BJ (cell line): ENCODE data around the gene FAM98B. TPM values are rescaled to one million over a fixed set of nuclear protein-coding genes. Genes with fewer than 3 reads are reported as not detected.

ENCODE experiments used
- CTCF ChIA-PET: fragments of 350-600 bp; formaldehyde crosslinking; extraction: SDS; loops from one replicate; lab custom pipeline; 2021; ENCODE audit warnings: antibody characterized with exemption, inconsistent platforms; lab: Yijun Ruan, JAX
- POLR2A ChIA-PET: fragments of 300-600 bp; sonication (Branson Sonifier 250); formaldehyde crosslinking; extraction: SDS; loops from one replicate; lab custom pipeline; 2021; ENCODE audit warnings: antibody characterized with exemption; lab: Charles Lee
- DNase-seq: peaks from one replicate; pipeline ENCODE4 v3.0.0-alpha.2; 2011; ENCODE audit warnings: low read depth
- H3K27me3 ChIP-seq: 2 replicates; pipeline ENCODE4 v1.6.0; 2011; ENCODE audit warnings: low read length; ENCODE audit not compliant: control insufficient read depth, insufficient read depth
- H3K36me3 ChIP-seq: 2 replicates; pipeline ENCODE4 v1.5.1; 2011; ENCODE audit warnings: low read length; ENCODE audit not compliant: control insufficient read depth, insufficient read depth
- H3K4me3 ChIP-seq: 2 replicates; pipeline ENCODE4 v1.5.1; 2011; ENCODE audit warnings: low read depth, mild to moderate bottlenecking, control low read depth, low read length
- CTCF ChIP-seq: IDR thresholded peaks from 2 replicates; pipeline ENCODE4 v1.5.1; 2011; ENCODE audit warnings: low read depth, mild to moderate bottlenecking, control low read depth, inconsistent platforms, low read length, moderate library complexity; ENCODE audit not compliant: insufficient read depth
- polyA minus RNA-seq: library from RNA; depleted of rRNA, polyadenylated mRNA; stranded (reverse); fragments of >200 nt; gene quantifications from 2 replicates; pipeline ENCODE4 v1.2.3, GENCODE V29; 2011; rRNA and poly(A)+ RNA removed
- polyA plus RNA-seq: library from polyadenylated mRNA; depleted of rRNA; stranded (reverse); fragments of >200 nt; gene quantifications from 2 replicates; pipeline ENCODE4 v1.2.3, GENCODE V29; 2011; rRNA removed

FAM98B gene
- 4.9 and 8.1 TPM in 2 replicates for polyA plus RNA-seq
- polyA minus RNA-seq = 2.0 and 3.9 TPM in 2 replicates

DNA sequence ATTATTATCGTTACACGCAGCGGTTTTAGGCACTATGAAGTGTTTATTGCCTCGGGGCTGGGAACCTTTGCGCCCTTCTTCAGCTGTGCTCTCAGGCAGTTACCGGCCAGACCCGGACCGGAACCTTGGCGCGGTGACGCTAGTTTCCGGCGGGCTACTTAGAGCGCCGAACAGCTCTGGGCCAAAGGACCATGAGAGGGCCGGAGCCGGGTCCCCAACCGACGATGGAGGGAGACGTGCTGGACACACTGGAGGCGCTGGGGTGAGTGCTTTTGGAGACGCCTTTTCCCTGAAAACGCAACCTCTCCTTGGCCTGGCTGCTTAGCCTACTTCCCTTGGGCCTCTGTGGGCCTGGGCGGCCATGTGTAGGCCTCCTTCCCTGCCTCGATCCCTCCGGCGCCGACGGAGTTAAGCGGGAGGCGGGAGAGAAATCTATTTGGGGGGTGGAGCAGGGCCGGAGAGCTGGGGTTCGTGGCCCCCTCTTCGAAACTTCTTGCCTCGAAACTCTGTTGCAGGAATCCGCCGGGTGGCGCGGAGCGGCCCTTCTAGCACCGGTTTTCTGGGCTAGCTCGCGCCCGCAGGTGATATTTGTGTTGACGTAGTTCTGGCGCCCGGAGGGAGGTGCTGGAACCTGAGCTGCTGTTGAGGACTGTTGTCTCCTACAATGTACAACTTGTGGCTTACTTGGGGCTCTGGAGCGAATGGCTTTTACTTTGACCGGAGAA is at the start of gene FAM98B:
TSS of gene FAM98B (plus strand) at position 157 of the 725 bp plus-strand sequence. CDS start at position 192, 35 bp downstream.
- TF ChIP-seq CTCF = peak; percentile 14; the same call in 1 of the 2 replicates

GRCh38 chr15:38406436-38406835 is 47.5 kb upstream of the FAM98B start:
- H3K36me3 ChIP-seq = no peaks in the 10 kb centered on the region
- POLR2A ChIA-PET = no interaction called here
- no peak for TF ChIP-seq CTCF
- peaks cover 4% of the 10 kb centered on the region for H3K27me3 ChIP-seq
- CTCF ChIA-PET = interaction anchor here (1.6 kb wide), 1 partner anchor 404 kb away, joined by 5 read pairs; no protein-coding TSS in a partner anchor
- H3K4me3 ChIP-seq = no peak overlapping the region
- no peak for DNase-seq

More for the DNA sequence above, at the start of gene FAM98B:
- peak within 1 kb of the TSS; percentile 84 for H3K4me3 ChIP-seq
- CTCF ChIA-PET = interaction anchor here (0.7 to 3.7 kb wide), 14 partner anchors 9 to 245 kb away, joined by 3 to 36 read pairs (median 5); partner anchors contain the start of gene RASGRP1
- POLR2A ChIA-PET = interaction anchor here (0.6 to 0.8 kb wide), 2 partner anchors 474 to 1627 kb away, joined by 3 read pairs; no protein-coding TSS in a partner anchor
- H3K36me3 ChIP-seq = no peaks in the 10 kb centered on the region
- 0 out of 2 replicates have a peak, but pooled peaks cover 2% of the 10 kb centered on the region for H3K27me3 ChIP-seq
- peak; percentile 36 for DNase-seq

DNA sequence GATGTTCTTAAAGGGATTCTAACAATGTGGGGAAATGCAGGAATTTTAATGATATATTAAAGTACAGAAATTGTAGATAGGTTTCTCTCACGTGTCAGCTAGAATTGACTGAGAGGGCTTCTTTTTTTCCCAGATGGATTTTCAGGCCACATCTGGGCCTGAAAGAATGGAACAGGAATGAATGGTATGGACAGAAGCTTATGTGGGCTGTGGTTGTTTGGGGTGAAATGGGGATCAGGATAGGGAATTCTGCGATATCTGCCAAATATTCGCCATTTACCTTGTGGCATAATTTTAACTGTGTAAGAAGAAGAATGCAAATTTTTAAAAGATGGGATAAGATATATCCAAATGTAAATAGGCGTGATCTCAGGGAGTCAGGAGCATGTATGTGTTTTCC is 45.4 kb upstream of the FAM98B start:
- CTCF ChIA-PET = interaction anchor here (2.4 kb wide), 1 partner anchor 19 kb away, joined by 6 read pairs; no protein-coding TSS in a partner anchor
- DNase-seq = no peak
- TF ChIP-seq CTCF = no peak
- Histone ChIP-seq H3K27me3 (peaks cover 9% of the 10 kb centered on the region), H3K4me3 (no peak overlapping the region), H3K36me3 (no peaks in the 10 kb centered on the region)
- POLR2A ChIA-PET = interaction anchor here (0.7 kb wide), 1 partner anchor 42 kb away, joined by 3 read pairs; no protein-coding TSS in a partner anchor

- ChIA-PET CTCF (interaction anchor here (1.3 to 4.6 kb wide), 5 partner anchors 10 to 417 kb away, joined by 4 to 50 read pairs (median 11); no protein-coding TSS in a partner anchor), POLR2A (no interaction called here)
- Histone ChIP-seq H3K36me3 (no peaks in the 10 kb centered on the region), H3K4me3 (no peak overlapping the region), H3K27me3 (peaks cover 9% of the 10 kb centered on the region)
- no peak for TF ChIP-seq CTCF
- no peak for DNase-seq
These were observed 42.0 kb upstream of the FAM98B start for GRCh38 chr15:38411902-38412301.

DNA sequence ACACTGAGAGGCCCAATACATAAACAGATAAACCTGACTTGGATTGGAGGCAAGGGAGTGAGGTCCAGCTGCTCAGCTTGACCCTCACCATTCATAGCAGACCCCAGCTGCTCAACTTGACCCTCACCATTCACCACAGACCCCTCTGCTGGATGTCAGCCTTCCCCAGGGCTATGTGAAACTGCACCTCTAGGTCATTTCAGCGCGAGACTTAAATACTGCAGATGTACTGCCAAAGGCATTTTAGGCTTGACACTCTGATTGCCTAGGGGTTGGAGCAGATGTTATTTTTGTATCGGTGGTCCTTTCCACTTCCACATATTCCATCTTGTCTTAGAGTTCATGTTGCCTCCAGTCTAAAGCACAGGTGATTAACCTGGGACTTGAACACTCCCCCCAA is 41.5 kb upstream of the FAM98B start:
- CTCF ChIA-PET = interaction anchor here (0.6 to 4.6 kb wide), 5 partner anchors 10 to 417 kb away, joined by 3 to 50 read pairs (median 11); no protein-coding TSS in a partner anchor
- POLR2A ChIA-PET = no interaction called here

More for the DNA sequence above, 41.5 kb upstream of the FAM98B start:
- DNase-seq = no peak
- Histone ChIP-seq H3K4me3 (no peak overlapping the region), H3K27me3 (peaks cover 11% of the 10 kb centered on the region), H3K36me3 (no peaks in the 10 kb centered on the region)
- TF ChIP-seq CTCF = no peak
